NCI-H2081 (cell line): ENCODE data around the gene IL6ST.

Experiments used
- DNase-seq, 2 experiments: peaks; one replicate each; lab custom pipeline; 2025; lab: John Stamatoyannopoulos, UW

IL6ST gene

DNA sequence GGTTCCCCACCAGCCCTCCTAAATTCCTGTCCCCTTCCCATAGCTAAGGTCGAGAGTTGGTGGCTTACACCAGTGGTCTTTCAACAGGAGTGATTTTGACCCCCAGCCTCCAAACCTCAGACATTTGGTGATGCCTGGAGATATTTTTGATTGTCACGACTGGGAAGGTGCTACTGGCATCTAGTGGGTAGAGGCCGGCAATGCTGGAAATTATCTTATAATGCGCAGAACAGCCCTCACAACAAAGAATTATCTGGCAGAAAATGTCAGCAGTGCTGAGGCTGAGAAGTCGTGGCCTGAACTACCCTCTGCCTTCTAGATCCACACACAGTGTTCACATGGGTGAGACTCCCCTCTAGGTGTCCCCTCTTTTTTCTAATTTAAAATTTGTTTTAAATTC, 74.0 kb downstream of the IL6ST start:
- DNase-seq, result no peak

DNA sequence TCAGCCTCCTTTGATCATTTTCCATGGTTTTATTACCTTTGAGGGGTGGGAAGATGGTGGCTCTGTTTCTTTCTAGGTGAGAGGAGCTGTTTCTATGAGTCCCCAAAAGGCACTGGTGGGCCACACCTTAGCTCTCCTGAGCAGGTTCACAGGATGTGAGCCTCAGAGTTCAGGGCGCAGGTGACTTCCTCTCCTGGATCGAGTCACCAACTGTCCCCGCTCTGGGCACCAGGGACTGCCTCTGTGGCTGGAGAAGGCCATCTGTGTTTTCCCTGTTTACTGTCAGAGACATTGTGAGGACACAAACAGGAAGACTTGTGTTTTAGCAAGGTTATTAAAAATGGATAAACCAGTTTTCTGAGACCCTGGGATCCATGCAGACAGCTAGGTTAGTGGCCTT, 75.1 kb downstream of the IL6ST start:
- no peak for DNase-seq

DNA sequence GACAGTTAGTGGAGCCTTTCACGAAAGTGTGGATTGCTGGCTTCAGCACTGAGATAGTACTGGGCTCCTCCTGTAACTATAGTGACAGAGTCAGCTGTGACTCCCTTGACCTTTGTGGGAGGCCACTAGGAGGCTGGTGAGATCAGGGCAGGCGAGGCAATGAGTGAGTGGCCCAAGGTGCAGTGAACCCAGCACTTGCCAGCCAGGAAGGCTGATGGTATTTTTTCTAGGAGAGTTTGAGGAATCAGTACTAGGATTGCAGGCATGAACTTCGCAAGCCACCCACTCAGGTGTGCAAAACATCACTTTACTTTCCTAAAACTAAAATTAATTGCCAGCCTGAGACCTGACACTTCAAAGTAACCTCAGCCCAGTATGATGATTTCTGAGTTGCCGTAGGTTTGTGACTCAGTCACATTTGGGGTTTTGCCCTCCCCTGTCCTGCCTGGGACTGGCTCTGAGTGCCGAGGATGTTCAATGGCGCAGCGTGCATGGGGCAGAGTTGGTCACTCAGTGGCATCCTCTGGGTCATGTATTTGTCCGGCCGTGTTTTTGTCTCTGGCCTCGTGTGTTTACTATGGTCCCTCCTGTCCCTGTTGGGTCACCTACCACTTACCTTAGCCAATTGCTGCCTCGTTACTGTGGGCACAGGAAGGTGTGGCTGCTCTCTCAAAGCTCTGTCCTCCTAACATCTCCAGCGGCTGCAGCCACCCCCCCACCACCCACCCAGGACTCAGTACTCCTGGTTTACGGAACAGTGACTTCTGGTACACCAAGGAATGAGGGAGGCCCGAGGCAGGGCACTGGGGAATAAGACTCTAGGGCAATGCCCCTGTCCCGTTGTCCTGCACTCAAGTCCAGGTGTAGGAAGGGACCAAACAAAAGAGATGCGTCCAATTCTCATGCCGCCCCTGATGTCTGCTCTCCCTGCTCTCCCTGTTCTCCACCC, 76.4 kb downstream of the IL6ST start:
- no peak for DNase-seq

DNA sequence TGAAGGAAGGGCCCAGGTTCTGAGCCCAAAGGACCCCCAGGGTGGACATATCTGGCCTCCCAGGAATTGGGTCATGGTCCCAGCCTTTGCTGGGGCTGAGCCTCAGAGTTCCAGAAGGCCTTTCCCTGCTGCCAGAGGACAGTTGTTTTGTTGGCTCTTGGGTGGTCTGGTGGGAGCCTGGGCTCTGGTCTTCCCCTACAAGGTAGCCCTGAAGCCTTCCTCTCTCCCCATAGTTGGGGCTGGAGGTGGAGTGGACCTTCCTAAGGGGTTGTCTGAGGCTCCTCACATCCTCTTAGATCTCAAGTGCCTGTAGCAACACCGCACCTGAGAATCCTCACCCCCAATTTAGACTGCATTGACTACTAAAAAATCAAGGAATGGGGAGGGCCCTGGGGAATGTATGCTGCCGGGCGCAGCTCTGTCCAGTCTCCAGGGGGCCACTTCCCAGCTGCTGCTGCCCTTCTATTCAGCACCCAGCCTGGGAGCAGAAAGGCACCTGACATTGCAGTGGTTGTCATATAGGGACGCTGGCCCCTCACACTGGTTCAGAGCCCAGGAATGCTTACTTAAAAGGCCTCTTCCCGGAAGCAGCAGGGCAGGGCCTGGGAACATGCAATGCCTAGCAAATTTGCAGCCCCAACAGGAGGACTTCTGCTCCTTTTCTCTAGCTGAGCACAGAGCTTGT, 77.2 kb downstream of the IL6ST start:
- no peak for DNase-seq

DNA sequence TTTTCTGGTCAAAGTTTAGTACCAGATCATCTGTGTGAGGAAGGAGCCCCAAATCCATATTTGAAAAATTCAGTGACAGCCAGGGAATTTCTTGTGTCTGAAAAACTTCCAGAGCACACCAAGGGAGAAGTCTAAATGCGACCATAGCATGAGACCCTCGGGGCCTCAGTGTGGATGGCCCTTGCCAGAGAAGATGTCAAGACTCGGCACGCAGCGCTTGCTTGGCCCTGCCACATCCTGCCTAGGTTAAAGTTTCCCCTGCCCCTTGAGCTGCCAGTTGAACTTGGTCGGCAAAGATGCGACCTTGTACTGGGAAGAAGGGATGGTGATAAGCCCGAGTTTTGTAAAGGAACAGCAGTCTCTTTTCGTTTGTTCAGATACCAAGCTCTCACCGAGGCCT, 77.8 kb downstream of the IL6ST start:
- DNase-seq, result no peak

DNA sequence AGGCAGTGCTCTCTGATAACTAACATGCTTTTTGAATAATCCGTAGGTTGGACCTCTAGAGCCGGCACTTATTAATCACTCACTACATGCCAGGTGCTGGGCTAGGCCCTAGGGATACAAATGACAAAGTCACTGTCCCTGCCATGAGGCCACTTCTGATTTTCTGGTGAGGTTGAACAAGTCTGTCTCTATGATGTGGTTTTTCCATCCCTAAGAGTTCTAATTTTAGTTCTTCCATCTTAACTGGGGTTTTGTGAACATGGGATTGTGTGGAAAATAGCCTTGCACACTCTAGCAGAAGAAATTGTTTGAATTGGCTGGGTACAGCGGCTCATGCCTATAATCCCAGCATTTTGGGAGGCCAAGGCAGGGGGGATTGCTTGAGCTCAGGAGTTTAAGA, 79.0 kb downstream of the IL6ST start:
- no peak for DNase-seq

DNA sequence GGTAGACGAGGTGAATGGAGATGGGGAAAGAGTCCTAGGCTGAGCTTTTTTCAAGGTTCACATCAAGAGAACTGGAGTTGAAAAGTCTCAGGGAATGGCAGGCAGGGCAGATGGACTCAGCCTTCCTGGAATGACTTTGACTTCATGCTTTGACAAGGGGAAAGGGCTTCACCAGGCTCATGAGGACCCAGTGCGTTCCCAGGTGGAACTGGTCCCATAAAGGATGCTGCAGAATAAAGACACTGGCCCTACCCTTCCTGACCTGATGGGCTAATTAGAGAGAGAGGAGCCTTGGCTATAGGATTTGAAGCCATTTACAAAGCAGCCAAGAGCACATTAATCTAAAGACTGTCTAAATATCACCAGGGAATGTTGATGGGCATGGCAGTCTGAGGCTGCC, 79.8 kb downstream of the IL6ST start:
- no peak for DNase-seq

DNA sequence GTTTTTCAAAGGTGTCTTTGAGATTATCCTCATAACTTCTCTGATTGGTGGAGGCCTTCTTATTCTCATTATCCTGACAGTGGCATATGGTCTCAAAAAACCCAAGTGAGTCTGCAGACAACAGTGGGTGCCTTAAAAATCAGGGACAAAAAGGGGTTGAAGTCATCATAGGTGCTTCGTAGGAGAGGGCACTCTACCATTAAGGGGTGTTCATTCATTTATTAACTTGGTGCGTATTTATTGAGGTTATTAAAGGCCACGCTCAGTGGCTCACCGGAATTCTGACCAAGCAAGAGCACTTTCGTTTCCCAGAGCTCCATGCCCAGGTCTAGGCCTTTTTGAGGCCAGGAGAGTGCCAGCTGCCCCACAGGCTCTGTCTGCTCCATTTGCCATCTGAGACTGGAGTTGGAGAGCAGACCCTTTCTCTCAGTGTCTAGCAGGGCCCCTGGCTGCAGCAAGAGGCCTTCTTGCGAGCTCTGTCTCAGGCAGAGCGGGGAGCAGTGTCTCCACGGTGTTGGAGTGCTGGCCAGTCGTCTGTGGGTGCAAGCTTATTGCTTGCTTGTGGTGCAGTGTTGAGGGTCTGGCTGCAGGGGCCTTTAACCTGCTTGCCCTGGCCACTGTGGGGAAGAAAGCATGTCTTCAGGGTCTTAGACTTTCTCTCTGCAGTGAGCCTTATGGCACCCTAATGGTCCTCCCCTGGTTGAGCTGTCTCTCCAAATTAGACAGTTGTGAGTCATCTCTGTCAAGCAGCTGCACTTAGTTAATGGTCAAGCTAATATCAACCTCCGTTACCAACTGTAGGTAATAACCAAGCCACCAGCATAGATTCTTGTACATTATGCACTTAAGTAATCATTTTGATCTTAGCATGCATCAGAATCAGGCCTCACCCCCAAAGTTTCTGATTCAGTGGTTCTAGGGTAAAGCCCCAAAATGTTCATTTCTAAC, 81.0 kb downstream of the IL6ST start:
- no peak for DNase-seq

DNA sequence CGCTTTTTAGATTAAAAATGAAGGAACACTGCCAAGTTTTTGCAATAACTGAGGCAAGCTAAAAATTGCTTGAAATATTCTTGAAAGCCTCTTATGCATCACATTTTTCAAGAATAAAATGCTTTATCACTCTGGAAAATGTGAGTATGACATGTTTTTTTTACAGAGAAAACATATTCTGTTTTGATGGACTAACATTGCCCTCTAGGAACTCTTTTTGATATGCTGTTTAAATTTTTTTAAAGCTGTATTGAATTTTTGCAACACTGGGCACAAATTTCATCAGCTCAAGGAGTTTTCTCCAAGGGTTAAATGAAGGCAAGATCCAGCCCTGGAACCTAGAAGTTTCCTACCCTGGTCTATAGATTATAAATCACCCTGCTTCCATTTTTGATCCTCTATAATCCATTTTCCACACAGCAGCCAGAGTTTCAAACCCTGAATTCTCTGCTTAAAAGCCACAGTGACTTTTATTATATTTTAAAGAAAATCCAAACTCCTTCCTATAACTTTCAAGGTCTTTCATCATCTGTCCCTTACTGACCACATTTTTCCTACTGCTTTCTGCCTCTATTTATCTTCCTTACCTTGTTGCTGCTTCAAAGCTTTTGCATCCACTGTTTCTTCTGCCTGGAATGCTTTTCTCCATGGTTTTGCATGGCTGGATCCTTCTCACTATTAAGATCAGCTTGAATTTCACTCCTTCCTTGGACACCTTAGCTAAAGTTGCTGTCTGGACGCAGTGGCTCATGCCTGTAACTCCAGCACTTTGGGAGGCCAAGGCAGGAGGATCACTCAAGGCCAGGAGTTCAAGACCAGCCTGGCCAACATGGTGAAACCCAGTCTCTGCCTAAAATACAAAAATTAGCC, 82.7 kb downstream of the IL6ST start:
- no peak for DNase-seq

DNA sequence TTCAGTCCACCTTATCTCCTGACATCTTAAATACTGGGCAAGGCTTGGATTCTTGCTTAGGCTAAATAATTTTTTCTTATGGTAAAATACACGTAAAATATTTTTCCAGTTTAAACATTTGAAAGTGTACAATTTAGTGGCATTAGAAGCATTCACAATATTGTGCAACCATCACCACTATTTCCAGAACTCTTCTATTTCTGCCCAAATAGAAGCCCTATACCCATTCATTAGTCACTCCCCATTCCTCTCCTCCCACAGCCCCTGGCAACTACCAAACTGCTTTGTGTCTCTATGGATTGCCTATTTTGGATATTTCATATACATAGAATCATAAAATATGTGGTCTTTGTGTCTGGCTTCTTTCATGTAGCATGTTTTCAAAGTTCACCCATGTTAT, 86.0 kb downstream of the IL6ST start:
- DNase-seq, result no peak

DNA sequence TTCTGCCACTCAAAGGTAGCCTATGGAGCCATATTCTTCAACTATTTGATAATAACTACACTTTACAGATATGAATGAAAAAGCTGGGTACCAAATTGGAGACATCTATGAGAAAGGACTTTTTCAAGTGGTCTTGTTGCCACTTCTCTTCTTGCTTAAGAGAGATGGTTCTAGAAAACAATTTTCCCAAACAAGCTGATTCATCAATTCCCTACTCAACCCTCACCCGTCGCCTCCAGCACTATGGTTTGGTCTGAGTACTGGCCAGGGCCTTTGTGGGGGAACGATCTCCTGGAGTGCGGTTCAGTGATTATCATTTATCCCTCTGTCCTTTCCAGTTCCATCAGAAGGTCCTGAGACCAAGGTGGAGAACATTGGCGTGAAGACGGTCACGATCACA, 86.8 kb downstream of the IL6ST start:
- DNase-seq, result no peak

DNA sequence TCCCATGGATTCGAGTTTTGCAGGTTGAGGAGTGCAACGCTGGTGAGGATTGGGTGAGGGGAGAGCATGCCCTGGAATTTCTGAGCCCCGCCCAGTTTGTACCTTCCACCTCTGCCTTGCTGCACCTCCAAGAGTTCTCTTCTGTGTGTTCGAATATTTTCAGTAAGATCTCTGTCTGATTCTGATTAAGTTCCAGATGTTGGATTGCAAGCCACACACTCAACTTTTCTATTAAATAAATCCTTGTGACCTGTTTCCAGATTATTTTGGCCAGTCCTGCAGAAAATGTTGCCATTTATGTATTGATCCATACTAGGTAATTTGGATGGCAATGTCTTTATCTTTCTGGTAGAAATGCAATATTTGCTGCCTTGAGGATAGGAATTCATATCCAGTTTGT, 89.5 kb downstream of the IL6ST start:
- no peak for DNase-seq

DNA sequence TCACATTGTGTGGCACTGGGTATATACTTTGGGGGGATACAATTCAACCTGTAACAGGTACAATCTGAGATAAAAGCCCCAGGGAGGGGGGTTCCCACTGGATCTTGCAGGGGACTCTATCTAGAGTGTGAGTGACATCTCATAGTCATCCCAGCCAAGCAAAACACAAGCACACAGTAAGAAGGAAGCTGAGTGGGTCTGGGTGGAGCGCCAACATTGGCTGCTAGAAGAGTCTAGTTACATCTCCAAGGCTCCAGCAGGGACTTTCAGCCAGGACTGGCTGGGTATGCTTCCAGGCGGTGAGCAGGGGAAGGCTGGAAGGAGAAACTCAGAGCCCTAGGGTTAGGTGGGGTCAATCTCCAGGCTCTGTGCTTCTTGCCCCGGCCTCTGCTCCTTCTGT, 90.6 kb downstream of the IL6ST start:
- no peak for DNase-seq

DNA sequence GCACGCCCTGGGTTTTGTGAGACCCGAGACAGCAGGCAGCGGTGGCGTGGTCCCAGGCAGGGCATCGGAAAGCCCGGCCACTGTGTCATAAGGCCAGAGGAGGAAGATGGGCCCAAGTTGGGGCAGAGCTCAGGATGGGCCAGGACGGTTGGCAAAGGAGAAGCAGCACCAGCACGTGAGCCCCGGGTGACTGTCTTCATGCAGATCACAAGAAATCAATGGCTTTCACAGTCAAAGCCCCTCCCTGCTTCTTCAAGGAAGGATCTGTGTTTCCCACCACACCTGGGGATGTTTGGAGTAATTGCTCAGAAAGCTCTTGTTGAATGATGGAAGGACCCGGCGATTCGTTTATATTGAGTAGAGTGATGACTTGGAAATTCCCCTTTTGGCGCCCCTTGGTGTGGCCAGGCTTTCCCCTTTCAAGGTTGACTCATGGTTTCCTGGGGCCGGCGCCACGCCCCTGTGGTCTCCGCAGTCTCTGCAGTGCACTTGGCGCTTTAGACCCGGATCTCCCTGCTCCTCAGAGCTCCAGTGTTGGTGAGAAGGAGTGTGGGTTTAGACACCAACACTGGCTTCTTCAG, 91.6 kb downstream of the IL6ST start:
- DNase-seq, result no peak

DNA sequence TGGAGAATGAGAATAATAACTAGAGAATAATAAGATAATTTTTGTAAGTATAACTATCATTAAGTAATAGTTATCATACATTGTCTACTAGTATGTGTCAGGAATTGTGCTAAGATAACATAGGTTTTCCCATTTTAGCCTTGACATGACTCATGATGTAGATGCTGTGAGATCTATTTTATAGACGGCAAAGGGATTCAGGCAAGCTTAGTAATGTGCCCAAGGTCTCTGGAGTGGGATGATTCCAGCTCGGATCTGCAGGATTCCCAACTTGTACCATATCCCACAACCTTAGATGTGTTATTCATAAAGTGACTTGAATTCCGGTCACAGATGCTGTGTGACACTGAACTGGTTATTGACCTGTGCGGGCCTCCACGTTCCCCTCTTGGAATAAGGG, 92.1 kb downstream of the IL6ST start:
- no peak for DNase-seq

DNA sequence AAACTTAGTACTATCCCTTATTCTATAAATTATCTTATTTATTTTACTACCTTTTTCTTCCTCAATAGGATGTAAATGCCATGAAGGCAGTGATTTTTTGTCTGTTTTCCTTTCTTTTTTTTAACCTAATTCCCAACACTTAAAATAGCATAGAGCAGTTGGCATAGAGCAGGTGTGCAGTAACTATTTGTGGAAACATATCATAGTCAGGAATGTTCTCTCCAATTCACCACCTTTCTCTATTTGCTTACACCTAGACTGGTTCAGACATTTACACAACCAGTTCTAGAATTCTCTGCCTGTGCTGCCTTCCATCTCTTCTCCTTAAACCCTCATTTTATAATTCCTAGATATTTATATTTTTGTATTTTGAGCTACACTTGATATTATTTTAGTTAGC, 94.0 kb downstream of the IL6ST start:
- no peak for DNase-seq

DNA sequence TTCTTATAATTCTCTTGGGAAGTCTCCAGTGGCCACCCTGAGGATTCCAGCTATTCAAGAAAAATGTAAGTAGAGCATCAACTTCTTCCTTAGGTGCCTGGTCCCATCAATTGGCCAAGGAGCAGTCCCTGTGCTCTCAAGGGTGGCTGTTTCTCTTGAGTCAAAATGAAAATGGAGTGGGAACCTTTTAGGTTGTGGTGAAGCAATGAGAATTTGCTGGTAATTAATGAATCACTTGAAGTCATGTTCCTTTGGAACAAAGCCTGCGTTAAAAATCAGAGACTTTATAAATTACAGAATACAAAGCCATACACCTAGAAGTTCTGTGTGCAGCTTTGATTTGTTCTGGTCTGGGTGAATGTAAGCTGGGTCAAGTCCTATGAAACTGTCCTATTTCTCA, 94.7 kb downstream of the IL6ST start:
- no peak for DNase-seq

DNA sequence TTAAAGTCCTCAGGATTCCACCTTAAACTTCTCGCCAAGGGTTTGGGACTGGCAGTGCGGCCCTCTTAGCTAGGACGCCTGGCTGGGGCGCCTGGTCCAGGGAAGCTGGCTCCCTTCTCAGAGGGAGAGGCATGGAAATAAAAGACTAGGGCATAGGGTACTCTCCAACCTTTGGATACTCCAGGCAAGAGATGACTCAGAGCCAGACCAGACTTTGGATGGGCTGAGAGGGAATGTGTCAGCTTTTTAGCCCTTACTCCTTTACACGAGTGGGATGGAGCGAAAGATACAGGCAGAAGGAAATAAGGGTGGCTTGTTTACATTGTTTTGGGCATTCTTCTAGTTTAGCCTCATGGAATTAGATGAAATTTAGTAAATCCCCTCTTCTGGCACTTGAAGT, 95.4 kb downstream of the IL6ST start:
- no peak for DNase-seq

DNA sequence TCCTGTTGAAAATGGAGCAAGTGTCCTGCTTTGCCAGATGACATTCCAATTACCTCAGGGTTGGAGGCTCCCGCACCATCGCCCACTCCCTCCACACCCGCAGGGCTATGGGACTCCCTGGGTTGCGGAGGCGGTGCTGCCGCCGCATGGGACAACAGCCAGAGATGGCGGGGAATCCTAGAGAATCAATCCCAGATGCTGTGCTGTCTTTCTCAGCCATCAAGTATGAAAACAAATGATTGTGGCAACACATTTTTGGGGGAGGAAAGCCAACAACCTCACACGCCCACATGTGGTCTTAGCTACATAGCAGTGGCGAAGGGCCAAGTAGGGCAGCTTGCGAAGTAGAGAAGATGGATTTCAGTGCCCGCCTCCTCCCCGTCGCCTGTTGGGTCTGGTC, 96.9 kb downstream of the IL6ST start:
- DNase-seq, result no peak

DNA sequence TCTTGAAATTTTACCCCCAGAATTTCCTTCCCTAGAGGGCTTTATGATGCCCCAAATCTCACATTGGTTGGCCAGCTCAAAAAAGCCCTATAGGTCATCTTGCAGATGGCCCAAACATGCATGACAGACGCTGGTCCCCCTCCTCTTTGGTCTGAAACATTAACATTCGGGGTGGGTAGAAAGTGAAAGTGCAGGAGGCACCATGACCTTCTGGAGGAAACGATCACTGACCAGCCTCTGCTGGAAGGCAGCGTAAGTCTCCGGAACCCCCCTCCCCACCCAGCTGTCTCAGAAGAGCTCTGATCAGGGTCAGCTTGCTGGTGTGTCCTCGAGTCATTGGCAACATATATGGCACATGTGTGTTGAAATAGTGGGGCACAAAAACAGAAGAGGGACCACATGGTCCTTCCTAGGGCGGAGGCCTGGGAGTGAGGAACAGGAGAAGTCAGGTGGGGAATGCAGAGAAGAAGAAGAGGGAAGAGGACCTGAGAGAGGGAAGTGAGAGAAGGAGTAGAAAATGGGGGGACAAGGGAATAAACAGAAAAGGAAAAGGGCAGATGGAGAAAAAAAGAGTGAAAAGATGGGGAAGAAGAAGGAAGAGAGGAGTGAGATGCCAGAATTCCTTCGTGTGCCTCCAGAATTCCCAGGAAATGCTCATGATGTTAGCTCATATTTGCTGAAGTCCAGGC, 97.4 kb downstream of the IL6ST start:
- DNase-seq, result no peak
